ENCODE measurements around the gene KRT12.

KRT12 gene

GRCh38 chr17:40866838-40867237 lies at the start of gene KRT12:
Gene KRT12 (minus strand): TSS chr17:40867223. CDS start chr17:40867186, 37 bp downstream.
- DNase-seq (ENCODE audit: low read depth), result no peak

GRCh38 chr17:40916366-40916765 lies 49.3 kb upstream of the KRT12 start:
- no peak for DNase-seq (ENCODE audit: low read depth)

GRCh38 chr17:40915721-40916256 lies 48.8 kb upstream of the KRT12 start:
- no peak for DNase-seq (ENCODE audit: low read depth)

- DNase-seq (ENCODE audit: low read depth), result no peak
Observed at GRCh38 chr17:40915199-40915661, 48.2 kb upstream of the KRT12 start.

GRCh38 chr17:40914075-40914855 lies 47.2 kb upstream of the KRT12 start:
- DNase-seq (ENCODE audit: low read depth), result no peak

- no peak for DNase-seq (ENCODE audit: low read depth)
Observed at GRCh38 chr17:40912486-40913210, 45.6 kb upstream of the KRT12 start.

GRCh38 chr17:40910441-40910841 lies 43.4 kb upstream of the KRT12 start:
- no peak for DNase-seq (ENCODE audit: low read depth)

- DNase-seq (ENCODE audit: low read depth), result no peak
Observed at GRCh38 chr17:40909755-40910154, 42.7 kb upstream of the KRT12 start.

- peak; percentile 40 for DNase-seq (ENCODE audit: low read depth)
Observed at GRCh38 chr17:40909351-40909750, 42.3 kb upstream of the KRT12 start.

GRCh38 chr17:40906613-40907012 lies 39.6 kb upstream of the KRT12 start:
- DNase-seq (ENCODE audit: low read depth), result no peak

- no peak for DNase-seq (ENCODE audit: low read depth)
Observed at GRCh38 chr17:40905370-40905769, 38.3 kb upstream of the KRT12 start.

- DNase-seq (ENCODE audit: low read depth), result no peak
Observed at GRCh38 chr17:40903129-40903847, 36.3 kb upstream of the KRT12 start.

- no peak for DNase-seq (ENCODE audit: low read depth)
Observed at GRCh38 chr17:40902498-40902897, 35.5 kb upstream of the KRT12 start.

- no peak for DNase-seq (ENCODE audit: low read depth)
Observed at GRCh38 chr17:40901981-40902474, 35.0 kb upstream of the KRT12 start.

- no peak for DNase-seq (ENCODE audit: low read depth)
Observed at GRCh38 chr17:40900809-40901356, 33.9 kb upstream of the KRT12 start.

- DNase-seq (ENCODE audit: low read depth), result no peak
Observed at GRCh38 chr17:40896916-40897455, 30.0 kb upstream of the KRT12 start.

GRCh38 chr17:40895106-40895730 lies 28.2 kb upstream of the KRT12 start:
- no peak for DNase-seq (ENCODE audit: low read depth)

GRCh38 chr17:40888196-40888720 lies 21.2 kb upstream of the KRT12 start:
- no peak for DNase-seq (ENCODE audit: low read depth)

GRCh38 chr17:40886090-40886489 lies 19.1 kb upstream of the KRT12 start:
- no peak for DNase-seq (ENCODE audit: low read depth)

GRCh38 chr17:40884708-40885512 lies 17.9 kb upstream of the KRT12 start, which contains the start of gene KRT20:
Gene KRT20 (minus strand): TSS chr17:40885242. CDS start chr17:40885185, 57 bp downstream.
- no peak for DNase-seq (ENCODE audit: low read depth)

Data from stimulated activated CD8-positive, alpha-beta memory T cell treated with anti-CD3 and anti-CD28 coated beads, Interleukin-12 subunit alpha, Interleukin-12 subunit beta, amount 100 ng/mL, for 1 hour (primary cell).